Activated T-helper 1 cell treated with anti-CD3 and anti-CD28 coated beads, Interleukin-2, amount 50 U/mL, for 16 hours (primary cell): Measurements from ENCODE around the gene ZNF548.
"Not testable (repeated sequence)": the region's sequence is repeated elsewhere in the genome, so short reads cannot be mapped to it uniquely, and the experiment has no call there.

Source experiments
- DNase-seq, 2 donors: peaks; one replicate each; pipeline ENCODE4 v3.0.0-alpha.2; 2020; ENCODE audit warnings: low read depth in 1 of 2, low spot score in 1 of 2

Gene ZNF548

DNA sequence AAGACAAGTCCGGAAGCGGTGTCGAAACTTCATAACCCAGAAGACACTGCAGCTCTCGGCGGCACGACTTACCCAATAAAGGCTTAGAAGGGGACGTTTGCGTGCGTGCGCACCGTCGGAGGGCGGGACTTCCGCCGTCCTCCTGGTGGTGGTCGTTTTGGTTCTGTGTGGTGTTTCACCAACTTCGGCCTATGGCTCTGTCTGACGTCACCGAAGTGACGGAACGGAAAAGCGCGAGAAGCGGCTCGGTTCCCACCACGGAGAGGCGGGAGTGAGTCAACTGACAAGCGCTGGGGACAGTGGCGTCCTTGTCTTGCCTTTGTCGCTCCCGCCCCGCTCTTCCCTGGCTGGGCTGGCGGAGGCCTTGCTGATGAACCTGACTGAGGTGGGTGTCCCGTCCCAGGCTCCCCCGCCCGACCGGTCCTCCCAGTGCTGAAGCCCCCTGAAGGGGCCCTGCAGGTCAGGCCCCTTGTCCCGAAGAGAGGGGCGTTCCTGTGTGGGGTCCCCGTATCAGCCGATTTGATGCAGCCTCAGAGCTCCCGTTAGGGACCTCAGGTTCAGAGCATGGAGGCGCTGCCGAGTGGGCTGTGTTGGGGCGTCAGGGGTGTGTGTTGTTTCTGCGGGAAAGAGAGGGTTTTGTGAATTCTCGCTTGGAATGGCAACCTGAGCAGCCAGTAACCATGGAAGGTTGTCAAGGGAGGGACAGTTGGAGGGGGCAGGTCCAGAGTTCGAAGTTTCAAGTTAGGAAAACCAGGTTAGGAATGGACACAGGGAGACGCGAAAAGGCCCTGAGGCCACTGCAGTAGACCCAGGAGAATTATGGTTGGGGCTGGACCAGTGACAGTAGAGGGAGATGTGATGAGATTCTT lies at the start of gene ZNF548:
TSS of gene ZNF548 (plus strand) at position 125 of the 869 bp plus-strand sequence. CDS start at position 371, 246 bp downstream.
- DNase-seq = peak; percentile 85 to 96

DNA sequence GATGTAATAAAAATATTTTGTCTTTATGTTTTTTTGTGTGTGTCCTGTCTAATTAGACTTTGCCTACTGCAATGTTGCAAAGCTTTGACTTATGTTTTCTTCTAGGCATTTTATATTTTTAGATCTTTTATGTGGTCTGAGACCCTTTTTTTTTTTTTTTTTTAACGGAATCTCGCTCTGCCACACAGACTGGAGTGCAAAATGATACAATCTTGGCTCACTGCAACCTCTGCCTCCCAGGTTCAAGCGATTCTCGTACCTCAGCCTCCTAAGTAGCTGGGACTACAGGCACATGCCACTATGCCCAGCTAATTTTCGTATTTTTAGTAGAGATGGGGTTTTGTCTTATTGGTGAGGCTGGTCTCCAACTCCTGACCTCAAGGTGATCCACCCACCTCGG lies 47.1 kb upstream of the ZNF548 start:
- DNase-seq = no peak

DNA sequence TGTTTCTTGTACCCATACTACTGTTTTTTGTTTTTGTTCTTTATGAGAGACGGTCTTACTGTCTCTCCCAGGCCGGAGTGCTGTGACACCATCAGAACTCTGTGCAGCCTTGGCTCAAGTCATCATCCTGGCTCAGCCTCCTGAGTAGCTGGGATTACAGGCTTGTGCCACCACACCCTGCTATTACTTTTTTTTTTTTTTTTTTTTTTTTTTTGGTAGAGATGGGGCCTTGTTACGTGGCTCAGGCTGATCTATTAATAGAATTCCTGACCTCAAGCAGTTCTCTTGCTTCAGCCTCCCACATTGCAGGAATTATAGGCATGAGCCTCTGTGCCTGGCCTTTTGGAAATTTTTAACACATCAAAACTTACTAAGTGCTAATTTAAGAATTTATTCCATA lies 41.5 kb upstream of the ZNF548 start:
- no peak for DNase-seq

- DNase-seq = peak; percentile 61 to 68
Measured at GRCh38 chr19:57350877-57351805, 38.5 kb upstream of the ZNF548 start, which contains the start of gene ZNF304. Gene ZNF304, plus strand, starts transcription at chr19:57351271. Its CDS starts 394 bp downstream, at chr19:57351665.

GRCh38 chr19:57351867-57352266 lies 37.8 kb upstream of the ZNF548 start:
- no peak for DNase-seq

DNA sequence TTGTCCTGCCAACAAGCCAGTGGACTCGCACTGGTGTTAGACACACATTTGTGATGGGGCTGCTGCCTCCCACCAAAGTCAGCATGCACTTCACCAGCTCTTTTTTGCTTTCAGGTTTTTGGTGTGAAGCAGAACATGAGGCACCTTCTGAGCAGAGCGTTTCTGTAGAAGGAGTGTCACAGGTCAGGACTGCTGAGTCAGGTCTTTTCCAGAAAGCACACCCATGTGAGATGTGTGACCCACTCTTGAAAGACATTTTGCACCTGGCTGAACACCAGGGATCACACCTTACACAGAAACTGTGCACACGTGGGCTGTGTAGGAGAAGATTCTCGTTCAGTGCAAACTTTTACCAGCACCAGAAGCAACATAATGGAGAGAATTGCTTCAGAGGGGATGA lies 33.7 kb upstream of the ZNF548 start:
- no peak for DNase-seq

GRCh38 chr19:57357406-57357805 lies 32.2 kb upstream of the ZNF548 start:
- no peak for DNase-seq

- DNase-seq = no peak
Measured at GRCh38 chr19:57359300-57359699, 30.4 kb upstream of the ZNF548 start.

GRCh38 chr19:57362419-57362818 lies 27.2 kb upstream of the ZNF548 start:
- no peak for DNase-seq

GRCh38 chr19:57362997-57363687 lies 26.5 kb upstream of the ZNF548 start, which contains the start of the genes TRAPPC2B and ZNF547:
Gene TRAPPC2B, plus strand, starts transcription at chr19:57363551. Its CDS starts 1,283 bp downstream, at chr19:57364834.
Gene ZNF547, plus strand, starts transcription at chr19:57363551. Its CDS starts 5,005 bp downstream, at chr19:57368556.
- peak; percentile 97 to 98 for DNase-seq

DNA sequence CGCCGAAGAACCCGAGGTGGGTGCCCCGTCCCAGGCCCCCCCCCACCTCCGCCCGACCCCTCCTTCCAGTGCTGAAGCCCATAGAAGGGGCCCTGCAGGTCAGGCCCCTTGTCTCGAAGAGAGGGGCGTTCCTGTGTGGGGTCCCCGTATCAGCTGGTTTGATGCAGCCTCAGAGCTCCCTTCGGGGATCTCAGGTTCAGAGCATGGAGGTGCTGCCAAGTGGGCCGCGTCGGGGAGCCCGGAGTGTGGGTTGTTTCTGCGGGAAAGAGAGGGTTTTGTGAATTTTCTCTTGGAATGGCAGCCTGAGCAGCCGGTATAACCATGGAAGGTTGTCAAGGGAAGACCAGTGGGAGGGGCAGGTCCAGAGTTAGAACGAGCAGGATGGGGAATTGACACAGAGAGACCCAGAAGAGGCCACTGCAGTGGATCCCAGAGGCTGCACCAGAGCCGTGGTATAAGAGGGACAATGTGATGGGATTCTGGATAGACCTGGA lies 25.9 kb upstream of the ZNF548 start:
- no peak for DNase-seq

DNA sequence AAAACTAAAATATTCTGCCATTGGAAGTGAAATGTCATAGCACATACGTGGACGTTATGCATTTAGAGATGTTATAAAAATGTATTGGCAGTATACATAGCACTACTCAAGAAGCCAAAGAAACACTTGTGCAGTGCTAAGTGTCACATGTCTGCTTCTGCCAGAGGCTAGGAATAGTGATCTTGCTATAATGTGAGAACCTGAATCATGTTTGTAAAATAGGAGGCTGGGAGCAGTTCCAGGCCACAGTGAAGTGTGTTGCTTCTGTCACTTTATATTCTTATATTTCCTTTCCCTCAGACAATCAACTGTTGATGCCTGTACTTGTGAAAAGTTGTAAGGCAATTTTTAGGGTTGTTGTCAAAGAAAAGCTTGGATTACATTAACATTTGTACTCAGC lies 22.9 kb upstream of the ZNF548 start:
- no peak for DNase-seq

- DNase-seq = no peak
Measured at GRCh38 chr19:57374179-57374578, 15.5 kb upstream of the ZNF548 start.

DNA sequence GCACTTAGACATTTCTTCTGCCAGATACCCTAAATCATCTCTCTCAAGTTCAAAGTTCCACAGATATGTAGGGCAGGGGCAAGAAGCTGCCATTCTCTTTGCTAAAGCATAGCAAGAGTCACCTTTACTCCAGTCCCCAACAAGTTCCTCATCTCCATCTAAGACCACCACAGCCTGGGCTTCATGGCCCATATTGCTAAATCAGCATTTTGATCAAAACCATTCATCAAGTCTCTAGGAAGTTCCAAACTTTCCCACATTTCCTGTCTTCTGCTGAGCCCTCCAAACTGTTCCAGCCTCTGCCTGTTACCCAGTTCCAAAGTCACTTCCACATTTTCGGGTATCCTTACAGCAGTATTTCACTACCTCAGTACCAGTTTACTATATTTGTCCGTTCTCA lies 15.0 kb upstream of the ZNF548 start:
- DNase-seq = not testable (repeated sequence)

GRCh38 chr19:57376151-57376550 lies 13.5 kb upstream of the ZNF548 start:
- no peak for DNase-seq

DNA sequence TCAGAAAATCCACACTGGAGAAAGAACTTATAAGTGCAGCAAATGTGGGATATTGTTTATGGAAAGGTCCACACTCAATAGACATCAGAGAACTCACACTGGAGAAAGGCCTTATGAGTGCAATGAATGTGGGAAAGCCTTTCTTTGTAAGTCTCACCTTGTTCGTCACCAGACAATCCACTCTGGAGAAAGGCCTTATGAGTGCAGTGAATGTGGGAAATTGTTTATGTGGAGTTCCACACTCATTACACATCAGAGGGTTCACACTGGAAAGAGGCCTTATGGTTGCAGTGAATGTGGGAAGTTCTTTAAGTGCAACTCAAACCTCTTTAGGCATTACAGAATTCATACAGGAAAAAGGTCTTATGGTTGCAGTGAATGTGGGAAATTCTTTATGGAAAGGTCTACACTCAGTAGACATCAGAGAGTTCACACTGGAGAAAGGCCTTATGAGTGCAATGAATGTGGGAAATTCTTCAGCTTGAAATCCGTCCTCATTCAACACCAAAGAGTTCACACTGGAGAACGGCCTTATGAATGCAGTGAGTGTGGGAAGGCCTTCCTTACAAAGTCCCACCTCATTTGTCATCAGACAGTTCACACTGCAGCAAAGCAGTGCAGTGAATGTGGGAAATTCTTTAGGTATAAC lies 12.0 kb upstream of the ZNF548 start:
- DNase-seq = no peak

DNA sequence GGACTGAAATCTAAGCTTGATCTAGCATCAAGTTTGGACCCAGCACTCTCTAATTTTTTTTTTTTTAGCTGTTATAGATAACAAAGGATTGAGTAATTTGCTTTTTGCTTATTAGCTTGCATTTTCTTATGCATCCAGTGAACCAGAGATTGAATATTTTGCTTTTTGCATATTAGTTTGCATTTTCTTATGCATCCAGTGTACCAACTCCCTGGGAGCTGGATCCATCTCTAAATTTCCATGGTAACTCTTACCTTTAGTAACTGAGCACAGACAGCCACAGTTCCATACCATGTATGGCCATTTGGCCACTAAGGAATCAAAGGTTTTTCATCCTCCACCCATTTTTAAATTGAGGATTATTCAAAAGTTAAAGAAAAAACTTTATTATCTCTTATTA lies 8.7 kb upstream of the ZNF548 start:
- DNase-seq = no peak

DNA sequence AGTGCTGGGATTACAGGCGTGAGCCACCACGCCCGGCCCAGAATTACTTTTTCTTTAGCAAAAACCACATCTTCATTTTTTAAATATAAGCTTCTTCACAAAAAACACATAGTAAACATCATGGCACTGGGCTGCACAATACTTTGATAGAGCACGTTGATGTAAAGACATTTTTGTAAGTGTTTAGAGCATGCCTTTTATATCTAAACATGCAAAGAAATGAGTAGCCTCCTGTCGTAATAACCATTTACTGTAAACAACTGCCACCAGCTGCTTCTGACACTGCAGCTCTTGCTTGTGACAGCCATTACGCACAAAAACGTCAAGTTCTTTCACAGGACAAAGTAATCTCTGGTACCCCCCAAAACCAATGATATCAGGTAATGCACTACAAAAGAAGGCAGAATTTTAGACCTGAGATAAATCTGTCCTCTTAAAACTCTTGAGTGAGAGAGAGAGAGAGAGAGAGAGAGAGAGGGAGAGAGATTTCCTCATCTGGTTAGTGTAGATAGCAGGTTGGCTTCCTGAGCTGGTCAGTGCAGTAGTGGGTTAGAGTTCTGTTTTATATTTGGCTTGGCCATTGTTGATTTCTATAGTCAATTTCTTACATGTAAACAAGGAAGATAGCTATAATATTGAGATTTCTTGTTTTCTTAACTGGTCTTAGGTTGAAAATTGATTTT lies 6.7 kb upstream of the ZNF548 start:
- no peak for DNase-seq

DNA sequence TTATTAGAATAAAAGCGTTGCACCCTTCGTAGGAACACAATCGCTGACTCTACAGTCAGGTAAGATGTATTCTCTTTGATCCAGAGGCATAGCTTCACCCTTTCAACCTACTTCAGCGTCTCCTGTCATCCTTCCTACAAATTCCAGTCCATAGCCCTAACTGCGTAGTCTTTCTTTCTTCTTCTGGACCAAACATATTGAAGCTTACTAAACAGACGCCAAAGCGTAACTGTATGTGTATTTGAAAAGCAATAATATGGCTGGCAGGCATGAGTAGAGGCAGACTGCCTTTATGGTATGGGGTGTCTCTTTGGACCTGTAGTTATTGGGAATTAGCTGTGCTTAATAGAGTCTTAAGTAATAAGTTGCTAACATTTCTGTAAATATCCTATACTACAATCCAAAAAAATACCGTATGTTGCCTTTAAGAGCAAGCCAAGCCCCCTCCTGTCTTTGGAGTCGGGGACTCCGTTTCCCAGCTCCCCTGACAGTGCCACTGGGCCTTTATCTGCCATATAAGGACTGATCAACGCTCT lies 392 bp upstream of the ZNF548 start:
- no peak for DNase-seq
